HCT116 (cell line): ENCODE data around the gene ZNF30. TPM values are rescaled to one million over a fixed set of nuclear protein-coding genes. Genes with fewer than 3 reads are reported as not detected.

Experiments used
- ATAC-seq: fragments of 200-7000 bp; cut with Tn5 transposase; 2 replicates; pipeline ENCODE4 v1.9.1; 2020; ENCODE audit warnings: mild to moderate bottlenecking, moderate library complexity
- BruUV-seq: library from RNA; stranded (reverse); fragments of 400-500 nt; replicated peaks from 2 replicates; lab custom pipeline; 2021; lab: Mats Ljungman, UMichigan
- CTCF ChIA-PET: fragments of 300-600 bp; sonication (Branson Sonifier 250); formaldehyde crosslinking; loops from one replicate; lab custom pipeline; 2021; ENCODE audit warnings: antibody characterized with exemption; lab: Charles Lee
- POLR2A ChIA-PET: fragments of 300-600, 350-600 bp; sonication (Branson Sonifier 250); formaldehyde crosslinking; loops from one replicate; lab custom pipeline; 2021; ENCODE audit warnings: antibody characterized with exemption; lab: Charles Lee
- RAD21 ChIA-PET, 2 experiments: fragments of 300-600 bp; sonication (Branson Sonifier 250); formaldehyde crosslinking; loops; one replicate each; lab custom pipeline; 2023; ENCODE audit warnings: low total read pairs in 2 of 2; ENCODE audit not compliant: uncharacterized antibody in 2 of 2, unreplicated experiment in 2 of 2, low non-redundant PET in 1 of 2; lab: Charles Lee
- DNase-seq: peaks from one replicate; pipeline ENCODE4 v3.0.0-alpha.2; 2010; ENCODE audit warnings: low read depth, low spot score
- H2AFZ ChIP-seq: fragments of 200-600 bp; shearing (Covaris generic), sonication (generic); 2 replicates; pipeline ENCODE4 v1.6.1; 2017; ENCODE audit warnings: low read depth, mixed run types, mixed read lengths, antibody characterized with exemption, low read length; ENCODE audit not compliant: poor library complexity, severe bottlenecking
- H3K27ac ChIP-seq: 2 replicates; pipeline ENCODE4 v1.5.1; 2012; ENCODE audit warnings: low read depth, low read length
- H3K27me3 ChIP-seq: fragments of 200-600 bp; sonication (generic); 2 replicates; pipeline ENCODE4 v1.6.1; 2016; ENCODE audit warnings: mixed run types, low read length, mixed read lengths; ENCODE audit not compliant: insufficient read depth
- H3K36me3 ChIP-seq, 2 experiments: fragments of 200-500 bp in 1 of 2; fragments of 200-600 bp in 1 of 2; sonication (Bioruptor generic) in 1 of 2; sonication (generic) in 1 of 2; 2 replicates each; pipeline versions ENCODE4 v1.5.1 to v1.6.1; 2014 to 2016; ENCODE audit warnings: low read length in 2 of 2, inconsistent platforms in 1 of 2, mixed read lengths in 1 of 2, mixed run types in 1 of 2; ENCODE audit not compliant: insufficient read depth in 2 of 2, control insufficient read depth in 1 of 2
- H3K4me1 ChIP-seq, 2 experiments: fragments of 200-600 bp in 1 of 2; sonication (generic) in 1 of 2; 2 replicates each; pipeline versions ENCODE4 v1.5.1 to v1.6.1; 2012 to 2017; ENCODE audit warnings: low read length in 2 of 2, inconsistent platforms in 1 of 2, mild to moderate bottlenecking in 1 of 2, mixed read lengths in 1 of 2, mixed run types in 1 of 2, moderate library complexity in 1 of 2; ENCODE audit not compliant: insufficient read depth in 2 of 2, control insufficient read depth in 1 of 2
- H3K4me2 ChIP-seq: fragments of 200-600 bp; sonication (generic); 2 replicates; pipeline ENCODE4 v1.6.1; 2017; ENCODE audit warnings: mixed run types, low read length, mixed read lengths
- H3K4me3 ChIP-seq, 2 experiments: fragments of 200-600 bp in 1 of 2; sonication (generic) in 1 of 2; replicated peaks in 1 of 2; 2 replicates each; pipeline ENCODE4 v1.5.1; 2011 to 2016; ENCODE audit warnings: low read length in 2 of 2, control low read depth in 1 of 2, low read depth in 1 of 2, mild to moderate bottlenecking in 1 of 2, mixed read lengths in 1 of 2, mixed run types in 1 of 2
- H3K79me2 ChIP-seq: fragments of 200-600 bp; sonication (generic); 2 replicates; pipeline ENCODE4 v1.6.1; 2017; ENCODE audit warnings: mild to moderate bottlenecking, mixed run types, low read length, moderate library complexity, mixed read lengths; ENCODE audit not compliant: insufficient read depth
- H3K9ac ChIP-seq: fragments of 200-600 bp; sonication (generic); 2 replicates; pipeline ENCODE4 v1.6.1; 2016; ENCODE audit warnings: low read length, mixed read lengths
- H3K9me2 ChIP-seq: fragments of 200-600 bp; sonication (generic), shearing (Covaris generic); 2 replicates; pipeline ENCODE4 v1.6.1; 2017; ENCODE audit warnings: mixed run types, mild to moderate bottlenecking, moderate library complexity; ENCODE audit not compliant: insufficient read depth
- H3K9me3 ChIP-seq, 2 experiments: fragments of 200-500 bp in 1 of 2; fragments of 200-600 bp in 1 of 2; sonication (Bioruptor generic) in 1 of 2; sonication (generic) in 1 of 2; 2 replicates each; pipeline ENCODE4 v1.6.1; 2014 to 2017; ENCODE audit warnings: low read length in 2 of 2, mixed read lengths in 2 of 2, inconsistent platforms in 1 of 2, low read depth in 1 of 2, mild to moderate bottlenecking in 1 of 2, mixed run types in 1 of 2, moderate library complexity in 1 of 2; ENCODE audit not compliant: control insufficient read depth in 1 of 2, insufficient read depth in 1 of 2
- H4K20me1 ChIP-seq: fragments of 200-600 bp; sonication (generic), shearing (Covaris generic); 2 replicates; pipeline ENCODE4 v1.6.1; 2017; ENCODE audit warnings: mixed run types, mild to moderate bottlenecking, moderate library complexity; ENCODE audit not compliant: insufficient read depth
- CEBPB ChIP-seq: IDR thresholded peaks from 2 replicates; pipeline ENCODE4 v1.6.1; 2012; ENCODE audit warnings: low read depth
- EGR1 ChIP-seq: IDR thresholded peaks from 2 replicates; pipeline ENCODE4 v1.6.1; 2012; ENCODE audit warnings: low read depth
- ELF1 ChIP-seq: IDR thresholded peaks from 2 replicates; pipeline ENCODE4 v1.6.1; 2012; ENCODE audit warnings: low read depth, borderline replicate concordance
- EZH2 ChIP-seq: fragments of 200-600 bp; sonication (generic); IDR thresholded peaks from 2 replicates; pipeline ENCODE4 v1.6.1; 2017; ENCODE audit warnings: antibody characterized with exemption, mixed run types
- MAX ChIP-seq: IDR thresholded peaks from 2 replicates; pipeline ENCODE4 v1.6.1; 2012
- intact Hi-C: fragments of 100-400 bp; cut with micrococcal nuclease; formaldehyde crosslinking; loops from 2 replicates; pipeline ENCODE4 v1.10.0; 2022
- total RNA-seq: library from RNA; stranded (reverse); gene quantifications from one replicate; pipeline ENCODE4 v1.2.1, GENCODE V29; 2021; ENCODE audit not compliant: unreplicated experiment
- TF ChIP-seq, protein P1 (sequence below), 3 experiments: fragments of 200-600 bp in 1 of 3; sonication (generic) in 1 of 3; IDR thresholded peaks in 2 of 3; conservative IDR thresholded peaks in 1 of 3; 2 replicates each; pipeline ENCODE4 v1.5.1; 2012 to 2017; ENCODE audit warnings: low read depth in 2 of 3, low read length in 2 of 3, antibody characterized with exemption in 1 of 3, borderline replicate concordance in 1 of 3, control low read depth in 1 of 3, mild to moderate bottlenecking in 1 of 3, mixed read lengths in 1 of 3, mixed run types in 1 of 3, moderate library complexity in 1 of 3; ENCODE audit not compliant: insufficient read depth in 1 of 3
- TF ChIP-seq, protein P2 (sequence below): IDR thresholded peaks from 2 replicates; pipeline ENCODE4 v1.6.1; 2012; ENCODE audit warnings: low read depth
- TF ChIP-seq, protein P3 (sequence below): IDR thresholded peaks from 2 replicates; pipeline ENCODE4 v1.6.1; 2011; ENCODE audit warnings: mild to moderate bottlenecking, low read length, moderate library complexity; ENCODE audit not compliant: insufficient replicate concordance; ENCODE audit errors: extremely low read depth

The ZNF30 gene
- total RNA-seq, 1 experiment from 2014 or later: 4.1 TPM

GRCh38 chr19:34975056-34975455, 48.4 kb downstream of the ZNF30 start:
- DNase-seq (no peak), ATAC-seq (no peak)
- Histone ChIP-seq H3K4me1 (peaks cover 0 to 5% of the 10 kb centered on the region in 2 experiments; a peak in 1 of 4 replicates), H3K79me2 (no peaks in the 10 kb centered on the region), H3K27ac (no peak overlapping the region), H3K9me2 (no peaks in the 10 kb centered on the region), H4K20me1 (no peaks in the 10 kb centered on the region), H3K36me3 (no peaks in the 10 kb centered on the region), H3K4me2 (no peak overlapping the region), H3K27me3 (no peaks in the 10 kb centered on the region), H2AFZ (no peak overlapping the region), H3K9ac (no peak overlapping the region), H3K4me3 (no peak overlapping the region), H3K9me3 (peaks cover 3 to 8% of the 10 kb centered on the region in 2 experiments; a peak in 2 of 4 replicates)
- no TSS peak for BruUV-seq
- intact Hi-C loops: loop anchor here (10.0 kb wide), 1 partner anchor 160 kb away; the partner anchor contains the start of genes FXYD1 and LGI4
- CTCF ChIA-PET: no interaction called here
- POLR2A ChIA-PET: no interaction called here
- RAD21 ChIA-PET: no interaction called here
- TF ChIP-seq MAX (no peak), EZH2 (no peak), EGR1 (no peak), CEBPB (no peak), ELF1 (no peak)
- TF ChIP-seq, protein P1, sequence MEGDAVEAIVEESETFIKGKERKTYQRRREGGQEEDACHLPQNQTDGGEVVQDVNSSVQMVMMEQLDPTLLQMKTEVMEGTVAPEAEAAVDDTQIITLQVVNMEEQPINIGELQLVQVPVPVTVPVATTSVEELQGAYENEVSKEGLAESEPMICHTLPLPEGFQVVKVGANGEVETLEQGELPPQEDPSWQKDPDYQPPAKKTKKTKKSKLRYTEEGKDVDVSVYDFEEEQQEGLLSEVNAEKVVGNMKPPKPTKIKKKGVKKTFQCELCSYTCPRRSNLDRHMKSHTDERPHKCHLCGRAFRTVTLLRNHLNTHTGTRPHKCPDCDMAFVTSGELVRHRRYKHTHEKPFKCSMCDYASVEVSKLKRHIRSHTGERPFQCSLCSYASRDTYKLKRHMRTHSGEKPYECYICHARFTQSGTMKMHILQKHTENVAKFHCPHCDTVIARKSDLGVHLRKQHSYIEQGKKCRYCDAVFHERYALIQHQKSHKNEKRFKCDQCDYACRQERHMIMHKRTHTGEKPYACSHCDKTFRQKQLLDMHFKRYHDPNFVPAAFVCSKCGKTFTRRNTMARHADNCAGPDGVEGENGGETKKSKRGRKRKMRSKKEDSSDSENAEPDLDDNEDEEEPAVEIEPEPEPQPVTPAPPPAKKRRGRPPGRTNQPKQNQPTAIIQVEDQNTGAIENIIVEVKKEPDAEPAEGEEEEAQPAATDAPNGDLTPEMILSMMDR (IDR thresholded peaks at IDR 0.05 in 2 of 3, conservative IDR thresholded peaks at IDR 0.05 in 1 of 3; ENCODE audit: borderline replicate concordance in 1 of 3, insufficient read depth in 1 of 3, low read depth in 2 of 3, low read length in 2 of 3): no peak
- TF ChIP-seq, protein P2, sequence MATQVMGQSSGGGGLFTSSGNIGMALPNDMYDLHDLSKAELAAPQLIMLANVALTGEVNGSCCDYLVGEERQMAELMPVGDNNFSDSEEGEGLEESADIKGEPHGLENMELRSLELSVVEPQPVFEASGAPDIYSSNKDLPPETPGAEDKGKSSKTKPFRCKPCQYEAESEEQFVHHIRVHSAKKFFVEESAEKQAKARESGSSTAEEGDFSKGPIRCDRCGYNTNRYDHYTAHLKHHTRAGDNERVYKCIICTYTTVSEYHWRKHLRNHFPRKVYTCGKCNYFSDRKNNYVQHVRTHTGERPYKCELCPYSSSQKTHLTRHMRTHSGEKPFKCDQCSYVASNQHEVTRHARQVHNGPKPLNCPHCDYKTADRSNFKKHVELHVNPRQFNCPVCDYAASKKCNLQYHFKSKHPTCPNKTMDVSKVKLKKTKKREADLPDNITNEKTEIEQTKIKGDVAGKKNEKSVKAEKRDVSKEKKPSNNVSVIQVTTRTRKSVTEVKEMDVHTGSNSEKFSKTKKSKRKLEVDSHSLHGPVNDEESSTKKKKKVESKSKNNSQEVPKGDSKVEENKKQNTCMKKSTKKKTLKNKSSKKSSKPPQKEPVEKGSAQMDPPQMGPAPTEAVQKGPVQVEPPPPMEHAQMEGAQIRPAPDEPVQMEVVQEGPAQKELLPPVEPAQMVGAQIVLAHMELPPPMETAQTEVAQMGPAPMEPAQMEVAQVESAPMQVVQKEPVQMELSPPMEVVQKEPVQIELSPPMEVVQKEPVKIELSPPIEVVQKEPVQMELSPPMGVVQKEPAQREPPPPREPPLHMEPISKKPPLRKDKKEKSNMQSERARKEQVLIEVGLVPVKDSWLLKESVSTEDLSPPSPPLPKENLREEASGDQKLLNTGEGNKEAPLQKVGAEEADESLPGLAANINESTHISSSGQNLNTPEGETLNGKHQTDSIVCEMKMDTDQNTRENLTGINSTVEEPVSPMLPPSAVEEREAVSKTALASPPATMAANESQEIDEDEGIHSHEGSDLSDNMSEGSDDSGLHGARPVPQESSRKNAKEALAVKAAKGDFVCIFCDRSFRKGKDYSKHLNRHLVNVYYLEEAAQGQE: no peak
- TF ChIP-seq, protein P3, sequence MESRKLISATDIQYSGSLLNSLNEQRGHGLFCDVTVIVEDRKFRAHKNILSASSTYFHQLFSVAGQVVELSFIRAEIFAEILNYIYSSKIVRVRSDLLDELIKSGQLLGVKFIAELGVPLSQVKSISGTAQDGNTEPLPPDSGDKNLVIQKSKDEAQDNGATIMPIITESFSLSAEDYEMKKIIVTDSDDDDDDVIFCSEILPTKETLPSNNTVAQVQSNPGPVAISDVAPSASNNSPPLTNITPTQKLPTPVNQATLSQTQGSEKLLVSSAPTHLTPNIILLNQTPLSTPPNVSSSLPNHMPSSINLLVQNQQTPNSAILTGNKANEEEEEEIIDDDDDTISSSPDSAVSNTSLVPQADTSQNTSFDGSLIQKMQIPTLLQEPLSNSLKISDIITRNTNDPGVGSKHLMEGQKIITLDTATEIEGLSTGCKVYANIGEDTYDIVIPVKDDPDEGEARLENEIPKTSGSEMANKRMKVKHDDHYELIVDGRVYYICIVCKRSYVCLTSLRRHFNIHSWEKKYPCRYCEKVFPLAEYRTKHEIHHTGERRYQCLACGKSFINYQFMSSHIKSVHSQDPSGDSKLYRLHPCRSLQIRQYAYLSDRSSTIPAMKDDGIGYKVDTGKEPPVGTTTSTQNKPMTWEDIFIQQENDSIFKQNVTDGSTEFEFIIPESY: no peak
